Measurements from ENCODE around the gene PPARGC1A.

Gene PPARGC1A

GRCh38 chr4:23773884-23774636, 115.8 kb downstream of the PPARGC1A start:
- DNase-seq (ENCODE audit: low read depth) = no peak

- no peak for DNase-seq (ENCODE audit: low read depth)
Observed at GRCh38 chr4:23770011-23770410, 119.8 kb downstream of the PPARGC1A start.

- DNase-seq (ENCODE audit: low read depth) = no peak
Observed at GRCh38 chr4:23769406-23769805, 120.4 kb downstream of the PPARGC1A start.

GRCh38 chr4:23768541-23768940, 121.3 kb downstream of the PPARGC1A start:
- DNase-seq (ENCODE audit: low read depth) = no peak

- DNase-seq (ENCODE audit: low read depth) = no peak
Observed at GRCh38 chr4:23766344-23766743, 123.5 kb downstream of the PPARGC1A start.

- no peak for DNase-seq (ENCODE audit: low read depth)
Observed at GRCh38 chr4:23763559-23763958, 126.3 kb downstream of the PPARGC1A start.

- no peak for DNase-seq (ENCODE audit: low read depth)
Observed at GRCh38 chr4:23762551-23762950, 127.3 kb downstream of the PPARGC1A start.

GRCh38 chr4:23759066-23759465, 130.8 kb downstream of the PPARGC1A start:
- DNase-seq (ENCODE audit: low read depth) = no peak

- no peak for DNase-seq (ENCODE audit: low read depth)
Observed at GRCh38 chr4:23754688-23755087, 135.2 kb downstream of the PPARGC1A start.

GRCh38 chr4:23750125-23750524, 139.7 kb downstream of the PPARGC1A start:
- no peak for DNase-seq (ENCODE audit: low read depth)

- DNase-seq (ENCODE audit: low read depth) = no peak
Observed at GRCh38 chr4:23747281-23747735, 142.5 kb downstream of the PPARGC1A start.

GRCh38 chr4:23746672-23747071, 143.2 kb downstream of the PPARGC1A start:
- no peak for DNase-seq (ENCODE audit: low read depth)

GRCh38 chr4:23746027-23746426, 143.8 kb downstream of the PPARGC1A start:
- DNase-seq (ENCODE audit: low read depth) = no peak

- no peak for DNase-seq (ENCODE audit: low read depth)
Observed at GRCh38 chr4:23745377-23745776, 144.5 kb downstream of the PPARGC1A start.
